Skeletal muscle tissue (tissue), 5 donors: ENCODE data around the gene NLRP6. TPM values are rescaled to one million over a fixed set of nuclear protein-coding genes. Genes with fewer than 3 reads are reported as not detected.
"Not testable (repeated sequence)": the region's sequence is repeated elsewhere in the genome, so short reads cannot be mapped to it uniquely, and the experiment has no call there.

Source experiments
- H3K27ac ChIP-seq: one replicate; pipeline ENCODE4 v1.7.0; 2013; ENCODE audit warnings: mild to moderate bottlenecking, low read depth, low read length, inconsistent platforms
- H3K27me3 ChIP-seq, 3 donors: one replicate each; pipeline ENCODE4 v1.7.0; 2013; ENCODE audit warnings: low read length in 3 of 3; ENCODE audit not compliant: control insufficient read depth in 3 of 3, insufficient read depth in 3 of 3
- H3K36me3 ChIP-seq, 3 donors: one replicate each; pipeline ENCODE4 v1.7.0; 2013; ENCODE audit warnings: low read length in 3 of 3; ENCODE audit not compliant: control insufficient read depth in 3 of 3, insufficient read depth in 3 of 3
- H3K4me1 ChIP-seq, 3 donors: one replicate each; pipeline ENCODE4 v1.7.0; 2013; ENCODE audit warnings: low read length in 3 of 3, mild to moderate bottlenecking in 3 of 3; ENCODE audit not compliant: control insufficient read depth in 3 of 3, insufficient read depth in 3 of 3
- H3K4me3 ChIP-seq, 3 donors: one replicate each; pipeline ENCODE4 v1.7.0; 2013; ENCODE audit warnings: low read length in 3 of 3
- H3K9ac ChIP-seq, 3 donors: one replicate each; pipeline ENCODE4 v1.7.0; 2013; ENCODE audit warnings: low read length in 3 of 3, mild to moderate bottlenecking in 3 of 3, moderate library complexity in 2 of 3, low read depth in 1 of 3
- H3K9me3 ChIP-seq, 3 donors: one replicate each; pipeline ENCODE4 v1.7.0; 2013; ENCODE audit warnings: low read length in 3 of 3; ENCODE audit not compliant: control insufficient read depth in 3 of 3
- small RNA-seq: library from RNA; depleted of rRNA; stranded (forward); fragments of <200 nt; gene quantifications from one replicate; pipeline ENCODE3, GENCODE V24; 2014
- total RNA-seq: library from RNA; depleted of rRNA; stranded (reverse); fragments of >200 nt; gene quantifications from one replicate; pipeline ENCODE4 v1.2.3, GENCODE V29; 2014
- donor health status: Osteomylitis.

Gene NLRP6
- total RNA-seq, 1 donor from 2014 or later: not detected

GRCh38 chr11:330694-331357 is 52.6 kb downstream of the NLRP6 start:
- peaks cover 22 to 25% (median 24%) of the 10 kb centered on the region in 3 donors for H3K4me1 ChIP-seq
- H3K27ac ChIP-seq: no peak overlapping the region
- H3K4me3 ChIP-seq: no peak overlapping the region
- H3K9ac ChIP-seq: no peak overlapping the region
- H3K27me3 ChIP-seq: peaks cover 0 to 21% (median 6%) of the 10 kb centered on the region in 3 donors
- peaks cover 0 to 2% (median 0%) of the 10 kb centered on the region in 3 donors for H3K9me3 ChIP-seq
- no peaks in the 10 kb centered on the region for H3K36me3 ChIP-seq

GRCh38 chr11:331358-332060 is 53.3 kb downstream of the NLRP6 start:
- Histone ChIP-seq H3K36me3 (no peaks in the 10 kb centered on the region), H3K4me3 (no peak overlapping the region), H3K4me1 (peaks cover 19 to 25% (median 24%) of the 10 kb centered on the region in 3 donors), H3K9me3 (peaks cover 0 to 2% (median 0%) of the 10 kb centered on the region in 3 donors), H3K27ac (no peak overlapping the region), H3K27me3 (peaks cover 0 to 20% (median 6%) of the 10 kb centered on the region in 3 donors), H3K9ac (no peak overlapping the region)

GRCh38 chr11:332651-333480 is 54.7 kb downstream of the NLRP6 start:
- Histone ChIP-seq H3K36me3 (no peaks in the 10 kb centered on the region), H3K4me1 (peaks cover 10 to 19% (median 17%) of the 10 kb centered on the region in 3 donors), H3K9ac (no peak overlapping the region), H3K9me3 (peaks cover 0 to 2% (median 0%) of the 10 kb centered on the region in 3 donors), H3K4me3 (no peak overlapping the region), H3K27me3 (peaks cover 0 to 12% (median 6%) of the 10 kb centered on the region in 3 donors), H3K27ac (no peak overlapping the region)

GRCh38 chr11:333616-334263 is 55.5 kb downstream of the NLRP6 start:
- H3K4me1 ChIP-seq: peaks cover 10 to 19% (median 17%) of the 10 kb centered on the region in 3 donors
- H3K9ac ChIP-seq, H3K9me3 ChIP-seq, H3K4me3 ChIP-seq, H3K27ac ChIP-seq, H3K36me3 ChIP-seq, H3K27me3 ChIP-seq: not testable (repeated sequence)

- Histone ChIP-seq H3K27me3 (peaks cover 0 to 8% (median 6%) of the 10 kb centered on the region in 3 donors), H3K4me3 (no peak overlapping the region), H3K36me3 (no peaks in the 10 kb centered on the region), H3K4me1 (peaks cover 10 to 19% (median 17%) of the 10 kb centered on the region in 3 donors), H3K27ac (peak overlapping the region; percentile 5), H3K9me3 (peaks cover 0 to 2% (median 0%) of the 10 kb centered on the region in 3 donors), H3K9ac (no peak overlapping the region)
These were observed 56.2 kb downstream of the NLRP6 start for GRCh38 chr11:334264-334994.

Small RNA genes within 50 kb of the gene (small RNA-seq; reads per million reads assigned to genes)
- gene AC136475.6: not detected

Other genes starting within 250 kb of the NLRP6 start
- not detected for gene SCGB1C1, start 85.3 kb upstream of the NLRP6 start, total RNA-seq
- gene BET1L, start 71.0 kb upstream of the NLRP6 start, total RNA-seq: 8.9 TPM
- gene RIC8A, start 70.7 kb upstream of the NLRP6 start, total RNA-seq: 87.7 TPM
- gene SIRT3, start 42.1 kb upstream of the NLRP6 start, total RNA-seq: 14.6 TPM
- 104 TPM for gene PSMD13, start 41.4 kb upstream of the NLRP6 start, total RNA-seq
- 2.6 TPM for gene PGGHG, start 10.7 kb downstream of the NLRP6 start, total RNA-seq
- gene IFITM5, start 21.1 kb downstream of the NLRP6 start, total RNA-seq: not detected
- 6.3 TPM for gene IFITM2, start 29.4 kb downstream of the NLRP6 start, total RNA-seq
- gene IFITM1, start 35.6 kb downstream of the NLRP6 start, total RNA-seq: 13.0 TPM
- 15.7 TPM for gene IFITM3, start 42.5 kb downstream of the NLRP6 start, total RNA-seq
- 5.2 TPM for gene B4GALNT4, start 91.1 kb downstream of the NLRP6 start, total RNA-seq
- gene PKP3, start 115.8 kb downstream of the NLRP6 start, total RNA-seq: 1.0 TPM
- gene SIGIRR, start 136.6 kb downstream of the NLRP6 start, total RNA-seq: 5.7 TPM
- gene ANO9, start 163.6 kb downstream of the NLRP6 start, total RNA-seq: not detected
- 21.4 TPM for gene PTDSS2, start 171.9 kb downstream of the NLRP6 start, total RNA-seq
- 84.5 TPM for gene RNH1, start 228.8 kb downstream of the NLRP6 start, total RNA-seq